ENCODE measurements around the gene EIF4ENIF1. TPM values are rescaled to one million over a fixed set of nuclear protein-coding genes. Genes with fewer than 3 reads are reported as not detected.
"Not testable (repeated sequence)": the region's sequence is repeated elsewhere in the genome, so short reads cannot be mapped to it uniquely, and the experiment has no call there.

Gene EIF4ENIF1
- total and polyA plus RNA-seq, 10 donors: 7.3 to 39.4 (median 24.7) TPM

GRCh38 chr22:31425331-31426050 is 64.2 kb downstream of the EIF4ENIF1 start:
- DNase-seq: no peak
- intact Hi-C loops (cut with DNase I; ENCODE audit: low total_unique reads): no loop called here
- Histone ChIP-seq H3K4me1 (peaks cover 0 to 12% (median 2%) of the 10 kb centered on the region in 6 donors), H3K9me3 (no peaks in the 10 kb centered on the region), H3K27me3 (replicated peaks in 1 of 7) (no peaks in the 10 kb centered on the region), H3K27ac (no peak overlapping the region), H3K4me3 (no peak overlapping the region), H3K36me3 (peaks cover 0 to 100% (median 98%) of the 10 kb centered on the region in 6 donors)
- WGBS, 5 donors: 91 to 98% (median 95%) methylated on average over 9 of the region's 9 CpGs
- TF ChIP-seq CTCF (IDR thresholded peaks at IDR 0.05 in 8 of 11, conservative IDR thresholded peaks at IDR 0.05 in 3 of 11) (no peak), POLR2A (IDR thresholded peaks at IDR 0.05) (no peak), POLR2AphosphoS5 (IDR thresholded peaks at IDR 0.05) (no peak)

GRCh38 chr22:31402350-31402749 is 87.3 kb downstream of the EIF4ENIF1 start:
- 85 to 92% (median 89%) methylated on average over 2 of the region's 2 CpGs for WGBS, 5 donors
- Histone ChIP-seq H3K36me3 (peaks cover 0 to 65% (median 48%) of the 10 kb centered on the region in 6 donors), H3K4me1 (peaks cover 9 to 48% (median 22%) of the 10 kb centered on the region in 6 donors)
- H3K27me3 ChIP-seq (replicated peaks in 1 of 7); H3K9me3 ChIP-seq; H3K27ac ChIP-seq; H3K4me3 ChIP-seq; DNase-seq; intact Hi-C loops (cut with DNase I; ENCODE audit: low total_unique reads): not testable (repeated sequence)

- intact Hi-C loops (cut with DNase I; ENCODE audit: low total_unique reads): no loop called here
- TF ChIP-seq POLR2A (IDR thresholded peaks at IDR 0.05): no peak
- no peak for TF ChIP-seq CTCF (IDR thresholded peaks at IDR 0.05 in 8 of 11, conservative IDR thresholded peaks at IDR 0.05 in 3 of 11)
- TF ChIP-seq POLR2AphosphoS5 (IDR thresholded peaks at IDR 0.05): no peak
- H3K4me3 ChIP-seq: peak overlapping the region; percentile 64 to 96 (median 81)
- H3K27ac ChIP-seq: peak overlapping the region; percentile 73 to 91 (median 84)
- no peak for DNase-seq
- H3K4me1 ChIP-seq: peaks cover 9 to 48% (median 22%) of the 10 kb centered on the region in 6 donors
- no peaks in the 10 kb centered on the region for H3K9me3 ChIP-seq
- H3K27me3 ChIP-seq (replicated peaks in 1 of 7): no peaks in the 10 kb centered on the region
- WGBS, 5 donors: 1 to 8% (median 4%) methylated on average over 11 of the region's 11 CpGs
- peaks cover 0 to 41% (median 27%) of the 10 kb centered on the region in 6 donors for H3K36me3 ChIP-seq
These were observed 89.6 kb downstream of the EIF4ENIF1 start for GRCh38 chr22:31400023-31400397.

- no peaks in the 10 kb centered on the region for H3K27me3 ChIP-seq (replicated peaks in 1 of 7)
- TF ChIP-seq POLR2A (IDR thresholded peaks at IDR 0.05): peak; percentile 66 to 92 (median 89)
- peak in 8 of 11 experiments; percentile 12 to 53 (median 40) for TF ChIP-seq CTCF (IDR thresholded peaks at IDR 0.05 in 8 of 11, conservative IDR thresholded peaks at IDR 0.05 in 3 of 11)
- peak; percentile 98 to 99 (median 99) for TF ChIP-seq POLR2AphosphoS5 (IDR thresholded peaks at IDR 0.05)
- DNase-seq: peak; percentile 99
- intact Hi-C loops (cut with DNase I; ENCODE audit: low total_unique reads): loop anchor here (5.0 kb wide), 1 partner anchor 52 kb away; the partner anchor contains the start of gene PATZ1
- peaks cover 9 to 48% (median 22%) of the 10 kb centered on the region in 6 donors for H3K4me1 ChIP-seq
- H3K4me3 ChIP-seq: peak within 1 kb of the TSS; percentile 64 to 96 (median 81)
- peak within 1 kb of the TSS; percentile 73 to 91 (median 84) for H3K27ac ChIP-seq
- no peaks in the 10 kb centered on the region for H3K9me3 ChIP-seq
- WGBS, 5 donors: 0 to 1% (median 1%) methylated on average over 59 to 72 of the region's 72 CpGs
- H3K36me3 ChIP-seq: peaks cover 0 to 35% (median 21%) of the 10 kb centered on the region in 6 donors
These were observed 90.2 kb downstream of the EIF4ENIF1 start, which contains the start of gene DRG1 for GRCh38 chr22:31399211-31400022. DRG1 (plus strand) TSS chr22:31399604; CDS start chr22:31399684, 80 bp downstream.

All from spleen (tissue), 11 donors.